ENCODE measurements around the gene CANT1.

Gene CANT1

GRCh38 chr17:79009397-79010303 is at the start of gene CANT1:
Gene CANT1, minus strand, starts transcription at chr17:79009764. Its CDS starts 12,142 bp downstream, at chr17:78997622.
- DNase-seq (ENCODE audit: low read depth in 3 of 3) = peak; percentile 58 to 78 (median 62)

GRCh38 chr17:79057737-79058385 is 48.3 kb upstream of the CANT1 start:
- DNase-seq (ENCODE audit: low read depth in 3 of 3) = no peak

- no peak for DNase-seq (ENCODE audit: low read depth in 3 of 3)
Measured at GRCh38 chr17:79055197-79055596, 45.6 kb upstream of the CANT1 start.

- no peak for DNase-seq (ENCODE audit: low read depth in 3 of 3)
Measured at GRCh38 chr17:79054200-79054960, 44.8 kb upstream of the CANT1 start.

- no peak for DNase-seq (ENCODE audit: low read depth in 3 of 3)
Measured at GRCh38 chr17:79053251-79053925, 43.8 kb upstream of the CANT1 start.

- no peak for DNase-seq (ENCODE audit: low read depth in 3 of 3)
Measured at GRCh38 chr17:79052131-79052530, 42.6 kb upstream of the CANT1 start.

GRCh38 chr17:79051306-79051705 is 41.7 kb upstream of the CANT1 start:
- no peak for DNase-seq (ENCODE audit: low read depth in 3 of 3)

GRCh38 chr17:79050551-79050950 is 41.0 kb upstream of the CANT1 start:
- DNase-seq (ENCODE audit: low read depth in 3 of 3) = no peak

GRCh38 chr17:79049821-79050220 is 40.3 kb upstream of the CANT1 start:
- no peak for DNase-seq (ENCODE audit: low read depth in 3 of 3)

- DNase-seq (ENCODE audit: low read depth in 3 of 3) = no peak
Measured at GRCh38 chr17:79048826-79049755, 39.5 kb upstream of the CANT1 start.

GRCh38 chr17:79047923-79048825 is 38.6 kb upstream of the CANT1 start:
- no peak for DNase-seq (ENCODE audit: low read depth in 3 of 3)

- DNase-seq (ENCODE audit: low read depth in 3 of 3) = no peak
Measured at GRCh38 chr17:79047291-79047920, 37.8 kb upstream of the CANT1 start.

GRCh38 chr17:79046916-79047280 is 37.3 kb upstream of the CANT1 start:
- no peak for DNase-seq (ENCODE audit: low read depth in 3 of 3)

GRCh38 chr17:79046197-79046915 is 36.8 kb upstream of the CANT1 start:
- no peak for DNase-seq (ENCODE audit: low read depth in 3 of 3)

- peak; percentile 24 to 64 (median 44) for DNase-seq (ENCODE audit: low read depth in 3 of 3)
Measured at GRCh38 chr17:79045842-79046196, 36.3 kb upstream of the CANT1 start.

GRCh38 chr17:79045001-79045729 is 35.6 kb upstream of the CANT1 start:
- no peak for DNase-seq (ENCODE audit: low read depth in 3 of 3)

- DNase-seq (ENCODE audit: low read depth in 3 of 3) = no peak
Measured at GRCh38 chr17:79044462-79044861, 34.9 kb upstream of the CANT1 start.

GRCh38 chr17:79043931-79044320 is 34.4 kb upstream of the CANT1 start:
- DNase-seq (ENCODE audit: low read depth in 3 of 3) = no peak
